ENCODE results near the gene CACNA1E.

CACNA1E gene

GRCh38 chr1:181483285-181484195 is at the start of gene CACNA1E:
Gene CACNA1E, plus strand, starts transcription at chr1:181483517. Its CDS starts 228 bp downstream, at chr1:181483745.
- no peak for DNase-seq

- DNase-seq, result no peak
Observed at GRCh38 chr1:181433931-181434330, 49.4 kb upstream of the CACNA1E start.

- DNase-seq, result no peak
Observed at GRCh38 chr1:181438013-181438412, 45.3 kb upstream of the CACNA1E start.

- no peak for DNase-seq
Observed at GRCh38 chr1:181440510-181440909, 42.8 kb upstream of the CACNA1E start.

- DNase-seq, result no peak
Observed at GRCh38 chr1:181442181-181442525, 41.2 kb upstream of the CACNA1E start.

- DNase-seq, result no peak
Observed at GRCh38 chr1:181443231-181443853, 40.0 kb upstream of the CACNA1E start.

GRCh38 chr1:181445436-181445835 is 37.9 kb upstream of the CACNA1E start:
- no peak for DNase-seq

GRCh38 chr1:181448461-181448860 is 34.9 kb upstream of the CACNA1E start:
- no peak for DNase-seq

GRCh38 chr1:181451661-181452230 is 31.6 kb upstream of the CACNA1E start:
- no peak for DNase-seq

- DNase-seq, result no peak
Observed at GRCh38 chr1:181452746-181453145, 30.6 kb upstream of the CACNA1E start.

- DNase-seq, result no peak
Observed at GRCh38 chr1:181453541-181454201, 29.6 kb upstream of the CACNA1E start.

- no peak for DNase-seq
Observed at GRCh38 chr1:181456551-181456950, 26.8 kb upstream of the CACNA1E start.

GRCh38 chr1:181458419-181458818 is 24.9 kb upstream of the CACNA1E start:
- DNase-seq, result no peak

- no peak for DNase-seq
Observed at GRCh38 chr1:181459067-181459466, 24.2 kb upstream of the CACNA1E start.

- DNase-seq, result no peak
Observed at GRCh38 chr1:181469829-181470228, 13.5 kb upstream of the CACNA1E start.

- no peak for DNase-seq
Observed at GRCh38 chr1:181475580-181475979, 7.7 kb upstream of the CACNA1E start.

- DNase-seq, result no peak
Observed at GRCh38 chr1:181476581-181476980, 6.7 kb upstream of the CACNA1E start.

- DNase-seq, result no peak
Observed at GRCh38 chr1:181478306-181478705, 5.0 kb upstream of the CACNA1E start.

GRCh38 chr1:181479137-181479745 is 4.1 kb upstream of the CACNA1E start:
- peak; percentile 51 for DNase-seq

GRCh38 chr1:181482001-181482430 is 1.3 kb upstream of the CACNA1E start:
- no peak for DNase-seq

GRCh38 chr1:181482521-181483284 is 614 bp upstream of the CACNA1E start:
- DNase-seq, result peak; percentile 38

GRCh38 chr1:181484821-181485220 is 1.5 kb downstream of the CACNA1E start:
- no peak for DNase-seq
